Neuronal stem cell (in vitro differentiated cells): Measurements from ENCODE around the gene FFAR4.

Experiments
- DNase-seq: peaks from one replicate; pipeline ENCODE4 v3.0.0-alpha.2; 2013; ENCODE audit warnings: low spot score
- H2AFZ ChIP-seq: one replicate; pipeline ENCODE4 v1.6.1; 2013; ENCODE audit warnings: mild to moderate bottlenecking, low read length, inconsistent platforms
- H2AK5ac ChIP-seq: 2 replicates; pipeline ENCODE4 v1.6.1; 2013; ENCODE audit warnings: low read depth, mild to moderate bottlenecking, inconsistent platforms, low read length, moderate library complexity, mixed read lengths
- H2BK120ac ChIP-seq: 2 replicates; pipeline ENCODE4 v1.6.1; 2013; ENCODE audit warnings: low read depth, mild to moderate bottlenecking, inconsistent platforms, low read length, moderate library complexity, mixed read lengths
- H2BK12ac ChIP-seq: one replicate; pipeline ENCODE4 v1.6.1; 2013; ENCODE audit warnings: low read length, inconsistent platforms
- H2BK15ac ChIP-seq: 2 replicates; pipeline ENCODE4 v1.6.1; 2013; ENCODE audit warnings: mild to moderate bottlenecking, low read length, inconsistent platforms, mixed read lengths
- H2BK5ac ChIP-seq: one replicate; pipeline ENCODE4 v1.6.1; 2013; ENCODE audit warnings: inconsistent platforms, mild to moderate bottlenecking, low read length, moderate library complexity
- H3K14ac ChIP-seq: one replicate; pipeline ENCODE4 v1.6.1; 2013; ENCODE audit warnings: low read length, inconsistent platforms
- H3K18ac ChIP-seq: 2 replicates; pipeline ENCODE4 v1.6.1; 2013; ENCODE audit warnings: low read length, inconsistent platforms
- H3K23ac ChIP-seq: 2 replicates; pipeline ENCODE4 v1.6.1; 2013; ENCODE audit warnings: low read depth, mild to moderate bottlenecking, mixed read lengths, low read length, inconsistent platforms; ENCODE audit not compliant: poor library complexity
- H3K27ac ChIP-seq: replicated peaks from 3 replicates; pipeline ENCODE4 v1.5.1; 2013; ENCODE audit warnings: low read length, inconsistent platforms
- H3K27me3 ChIP-seq, 3 experiments: 2 replicates each; pipeline ENCODE4 v1.6.1; 2013; ENCODE audit warnings: low read length in 3 of 3, mild to moderate bottlenecking in 2 of 3, inconsistent platforms in 1 of 3, low read depth in 1 of 3, mixed read lengths in 1 of 3, moderate library complexity in 1 of 3; ENCODE audit not compliant: control insufficient read depth in 3 of 3, insufficient read depth in 3 of 3
- H3K36me3 ChIP-seq, 2 donors: replicated peaks in 1 of 2; 2 replicates each; pipeline ENCODE4 v1.6.1; 2013; ENCODE audit warnings: low read length in 2 of 2; ENCODE audit not compliant: control insufficient read depth in 2 of 2, insufficient read depth in 2 of 2
- H3K4ac ChIP-seq: 2 replicates; pipeline ENCODE4 v1.6.1; 2013; ENCODE audit warnings: inconsistent platforms, mild to moderate bottlenecking, low read length, moderate library complexity
- H3K4me1 ChIP-seq, 2 donors: 1 replicate in 1 of 2; 2 replicates in 1 of 2; pipeline ENCODE4 v1.6.1; 2013; ENCODE audit warnings: low read length in 2 of 2, low read depth in 1 of 2; ENCODE audit not compliant: control insufficient read depth in 2 of 2, insufficient read depth in 1 of 2
- H3K4me2 ChIP-seq: one replicate; pipeline ENCODE4 v1.6.1; 2013; ENCODE audit warnings: mild to moderate bottlenecking, low read length, inconsistent platforms; ENCODE audit not compliant: insufficient read depth, poor library complexity, severe bottlenecking
- H3K4me3 ChIP-seq, 2 donors: 2 replicates each; pipeline ENCODE4 v1.5.1; 2013; ENCODE audit warnings: low read length in 2 of 2, mild to moderate bottlenecking in 2 of 2, inconsistent platforms in 1 of 2, moderate library complexity in 1 of 2
- H3K79me1 ChIP-seq: one replicate; pipeline ENCODE4 v1.6.1; 2013; ENCODE audit warnings: low read depth, mild to moderate bottlenecking, inconsistent platforms, low read length, moderate library complexity
- H3K9ac ChIP-seq: one replicate; pipeline ENCODE4 v1.6.1; 2013; ENCODE audit warnings: mild to moderate bottlenecking, low read depth, low read length, inconsistent platforms; ENCODE audit not compliant: poor library complexity
- H3K9me3 ChIP-seq, 2 donors: replicated peaks in 1 of 2; 2 replicates each; pipeline versions ENCODE3 to v1.6.1; 2013; ENCODE audit warnings: low read length in 2 of 2, mild to moderate bottlenecking in 2 of 2, inconsistent platforms in 1 of 2, low read depth in 1 of 2, mixed read lengths in 1 of 2, moderate library complexity in 1 of 2; ENCODE audit not compliant: control insufficient read depth in 2 of 2, insufficient read depth in 1 of 2
- H4K8ac ChIP-seq: one replicate; pipeline ENCODE4 v1.6.1; 2013; ENCODE audit warnings: low read depth, mild to moderate bottlenecking, inconsistent platforms, low read length, moderate library complexity
- H4K91ac ChIP-seq: one replicate; pipeline ENCODE4 v1.6.1; 2013; ENCODE audit warnings: low read length, low read depth, mild to moderate bottlenecking, inconsistent platforms; ENCODE audit not compliant: poor library complexity
- whole genome bisulfite sequencing, 2 donors: extraction: QIAGEN DNeasy Blood & Tissue Kit; methylation state at CpG; one replicate each; pipeline ENCODE4 v1.1.7; 2013; ENCODE audit warnings: missing lambda C conversion rate in 2 of 2, mixed read lengths in 1 of 2; ENCODE audit not compliant: insufficient read length in 2 of 2, insufficient replicate concordance in 1 of 2; ENCODE audit errors: extremely low coverage in 2 of 2; 5-methylcytosine and 5-hydroxymethylcytosine counted together

Gene FFAR4

DNA sequence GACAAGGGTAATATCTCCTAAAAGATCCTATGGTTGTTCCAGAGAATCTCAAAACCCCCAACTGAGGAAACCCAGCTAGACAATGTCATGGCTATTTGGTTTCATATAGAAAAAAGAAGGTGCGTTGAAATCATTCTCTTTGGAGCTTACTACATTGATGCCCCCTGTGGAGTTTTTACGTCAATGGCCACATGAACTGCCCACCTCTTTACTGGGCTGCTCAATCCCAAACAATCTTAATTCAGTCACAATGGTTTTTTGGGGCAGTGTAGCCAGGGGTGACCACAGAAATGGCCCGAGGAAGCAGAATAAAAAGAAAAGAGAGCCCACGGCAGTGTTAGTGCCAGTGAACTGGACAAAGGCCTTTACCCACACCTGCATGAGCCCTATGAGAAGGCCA is 26.8 kb downstream of the FFAR4 start:
- H4K8ac ChIP-seq, result no peak overlapping the region
- H2AFZ ChIP-seq, result no peak overlapping the region
- no peak overlapping the region for H2BK120ac ChIP-seq
- no peak for DNase-seq
- peaks cover 0 to 47% (median 1%) of the 10 kb centered on the region in 3 experiments for H3K27me3 ChIP-seq
- H3K27ac ChIP-seq, result no peak overlapping the region
- no peak overlapping the region for H3K4ac ChIP-seq
- no peak overlapping the region for H3K4me3 ChIP-seq
- H2BK5ac ChIP-seq, result no peak overlapping the region
- no peak overlapping the region for H3K18ac ChIP-seq
- no peak overlapping the region for H3K14ac ChIP-seq
- no peak overlapping the region for H2BK15ac ChIP-seq
- no peak overlapping the region for H3K9ac ChIP-seq
- H3K79me1 ChIP-seq, result no peaks in the 10 kb centered on the region
- peaks cover 0 to 4% of the 10 kb centered on the region in 2 donors for H3K4me1 ChIP-seq
- WGBS, 2 donors, result no CpG with 5 or more reads among the region's 4 CpGs
- no peak overlapping the region for H3K23ac ChIP-seq
- H2BK12ac ChIP-seq, result no peak overlapping the region
- H3K36me3 ChIP-seq, result no peaks in the 10 kb centered on the region
- H4K91ac ChIP-seq, result no peak overlapping the region
- no peak overlapping the region for H3K4me2 ChIP-seq
- no peaks in the 10 kb centered on the region for H3K9me3 ChIP-seq
- H2AK5ac ChIP-seq, result no peak overlapping the region

DNA sequence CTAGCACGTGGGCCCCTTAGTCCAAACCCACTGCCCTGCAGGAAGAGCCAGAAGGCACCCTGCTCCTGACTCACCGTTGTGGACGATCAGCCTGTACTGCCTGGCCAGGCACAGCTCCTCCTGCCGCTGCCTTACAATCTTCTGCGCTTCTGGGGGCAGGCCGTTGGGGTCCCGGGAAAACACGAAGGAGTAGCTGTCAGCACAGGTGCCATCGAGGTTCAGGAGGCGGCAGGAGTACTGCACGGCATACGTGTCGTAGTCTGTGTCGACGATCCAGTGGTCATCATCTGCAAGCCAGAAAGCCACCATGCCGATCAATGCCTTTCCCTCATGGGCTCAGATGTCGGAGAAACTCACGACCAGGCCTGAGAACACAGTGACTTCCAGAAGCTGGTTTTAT is 27.3 kb downstream of the FFAR4 start:
- no peak overlapping the region for H3K9ac ChIP-seq
- peaks cover 0 to 4% of the 10 kb centered on the region in 2 donors for H3K4me1 ChIP-seq
- no peaks in the 10 kb centered on the region for H3K79me1 ChIP-seq
- H2BK5ac ChIP-seq, result no peak overlapping the region
- H3K23ac ChIP-seq, result peak overlapping the region; percentile 77
- H3K36me3 ChIP-seq, result no peaks in the 10 kb centered on the region
- no peak overlapping the region for H3K4me2 ChIP-seq
- no peak overlapping the region for H2AFZ ChIP-seq
- peak overlapping the region; percentile 62 for H3K18ac ChIP-seq
- H2AK5ac ChIP-seq, result no peak overlapping the region
- H4K91ac ChIP-seq, result no peak overlapping the region
- no peaks in the 10 kb centered on the region for H3K9me3 ChIP-seq
- no peak overlapping the region for H3K27ac ChIP-seq
- no peak overlapping the region for H2BK120ac ChIP-seq
- H4K8ac ChIP-seq, result no peak overlapping the region
- H2BK12ac ChIP-seq, result no peak overlapping the region
- H3K4ac ChIP-seq, result peak overlapping the region; percentile 14
- H3K4me3 ChIP-seq, result no peak overlapping the region
- H3K27me3 ChIP-seq, result peaks cover 0 to 49% (median 1%) of the 10 kb centered on the region in 3 experiments
- no peak overlapping the region for H2BK15ac ChIP-seq
- no CpG with 5 or more reads among the region's 18 CpGs for WGBS, 2 donors
- no peak for DNase-seq
- H3K14ac ChIP-seq, result no peak overlapping the region

DNA sequence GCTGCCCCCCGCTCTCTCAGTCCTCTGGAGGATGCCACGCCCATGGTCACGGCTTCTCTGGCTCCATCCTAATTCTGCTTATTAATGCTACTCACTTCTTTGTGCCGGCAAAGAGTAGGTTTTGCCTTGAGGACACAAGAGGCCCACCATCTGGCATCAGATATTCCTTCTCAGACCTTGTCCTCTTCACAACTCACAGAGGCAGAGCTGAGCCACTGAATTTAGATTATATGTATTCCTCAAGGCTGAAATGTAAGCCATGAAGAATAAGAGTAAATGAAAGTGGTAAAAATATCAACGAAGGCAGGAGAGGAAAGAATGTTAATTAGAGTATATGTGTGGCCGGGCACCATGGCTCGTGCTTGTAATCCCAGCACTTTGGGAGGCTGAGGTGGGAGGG is 28.1 kb downstream of the FFAR4 start:
- Histone ChIP-seq H2BK120ac (no peak overlapping the region), H3K23ac (no peak overlapping the region), H4K8ac (no peak overlapping the region), H2AK5ac (no peak overlapping the region), H3K27ac (no peak overlapping the region), H3K18ac (no peak overlapping the region), H2BK15ac (no peak overlapping the region), H2BK12ac (no peak overlapping the region), H2BK5ac (no peak overlapping the region), H3K79me1 (no peaks in the 10 kb centered on the region), H4K91ac (no peak overlapping the region), H3K4me1 (peaks cover 0 to 4% of the 10 kb centered on the region in 2 donors), H2AFZ (no peak overlapping the region), H3K9me3 (no peaks in the 10 kb centered on the region), H3K36me3 (no peaks in the 10 kb centered on the region), H3K4ac (no peak overlapping the region), H3K4me3 (no peak overlapping the region), H3K14ac (no peak overlapping the region), H3K4me2 (no peak overlapping the region), H3K9ac (no peak overlapping the region), H3K27me3 (peaks cover 0 to 54% (median 4%) of the 10 kb centered on the region in 3 experiments)
- WGBS, 2 donors, result no CpG with 5 or more reads among the region's 7 CpGs
- no peak for DNase-seq

DNA sequence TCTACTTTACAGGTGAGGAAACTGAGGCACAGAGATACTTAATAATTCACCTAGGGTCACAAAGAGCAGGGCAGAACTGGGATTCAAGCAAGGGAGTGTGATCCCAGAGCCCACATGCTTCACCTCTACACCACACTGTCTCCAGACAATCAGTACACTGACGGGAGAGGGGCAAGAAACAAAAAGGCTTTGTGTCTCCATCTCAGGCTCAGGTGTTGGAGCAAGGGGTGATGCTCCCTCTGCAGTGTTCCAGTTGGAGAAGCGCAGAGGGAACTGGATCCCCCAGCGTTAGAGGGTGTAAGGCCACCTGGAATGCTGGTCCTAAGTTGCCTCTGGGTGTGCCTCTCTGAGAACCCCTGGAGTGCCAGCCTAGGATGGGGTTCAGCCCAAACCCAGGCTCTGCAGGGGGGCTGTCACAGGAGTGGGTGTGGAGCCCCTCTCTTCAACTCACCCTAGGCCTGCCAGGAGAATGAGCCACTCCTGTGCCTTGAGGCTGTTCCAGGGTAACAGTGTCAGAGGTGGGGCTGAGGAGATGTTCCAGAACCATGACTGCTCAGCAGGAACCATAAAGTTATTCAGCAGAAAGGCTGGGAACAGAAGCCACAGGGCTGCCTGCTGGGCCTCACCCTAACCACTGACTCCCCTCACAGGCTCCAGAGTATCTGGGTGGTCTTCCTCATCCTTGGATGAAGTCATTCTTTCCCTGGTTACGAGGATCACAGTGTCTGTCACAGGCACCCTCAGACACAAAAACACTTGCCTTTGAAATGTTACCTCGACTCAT is 29.1 kb downstream of the FFAR4 start:
- Histone ChIP-seq H3K9me3 (no peaks in the 10 kb centered on the region), H4K91ac (no peak overlapping the region), H2BK12ac (no peak overlapping the region), H3K4me3 (no peak overlapping the region), H3K4ac (no peak overlapping the region), H2BK5ac (no peak overlapping the region), H3K4me1 (peaks cover 0 to 4% of the 10 kb centered on the region in 2 donors), H4K8ac (no peak overlapping the region), H2AK5ac (no peak overlapping the region), H3K23ac (no peak overlapping the region), H3K9ac (no peak overlapping the region), H3K18ac (no peak overlapping the region), H3K27ac (no peak overlapping the region), H2BK15ac (no peak overlapping the region), H3K79me1 (no peaks in the 10 kb centered on the region), H2AFZ (no peak overlapping the region), H2BK120ac (no peak overlapping the region), H3K4me2 (no peak overlapping the region), H3K36me3 (no peaks in the 10 kb centered on the region), H3K14ac (no peak overlapping the region), H3K27me3 (peaks cover 2 to 59% (median 14%) of the 10 kb centered on the region in 3 experiments)
- DNase-seq, result no peak
- WGBS, 2 donors, result no CpG with 5 or more reads among the region's 5 CpGs
